Ascending aorta (tissue), 2 donors: Measurements from ENCODE around the gene NXPH4. TPM values are rescaled to one million over a fixed set of nuclear protein-coding genes. Genes with fewer than 3 reads are reported as not detected.
A peak's percentile ranks its signal among the peaks of the same experiment; 100 is the strongest.

Experiments
- DNase-seq, 2 donors: peaks; one replicate each; pipeline ENCODE4 v3.0.0-alpha.2; 2019; ENCODE audit warnings: low spot score in 2 of 2
- H3K27ac ChIP-seq, 2 donors: fragments of 200-600 bp; sonication (generic); one replicate each; pipeline ENCODE4 v1.5.1; 2016 to 2017; ENCODE audit warnings: mild to moderate bottlenecking in 1 of 2
- H3K27me3 ChIP-seq: fragments of 200-600 bp; sonication (generic); one replicate; pipeline ENCODE4 v1.5.1; 2017
- H3K36me3 ChIP-seq, 2 donors: fragments of 200-600 bp; sonication (generic); one replicate each; pipeline ENCODE4 v1.5.1; 2016
- H3K4me1 ChIP-seq, 2 donors: fragments of 200-600 bp; sonication (generic); one replicate each; pipeline ENCODE4 v1.5.1; 2016 to 2017; ENCODE audit warnings: mild to moderate bottlenecking in 1 of 2
- H3K4me3 ChIP-seq, 2 donors: fragments of 200-600 bp; sonication (generic); one replicate each; pipeline ENCODE4 v1.5.1; 2016 to 2017; ENCODE audit warnings: mild to moderate bottlenecking in 1 of 2
- H3K9me3 ChIP-seq, 2 donors: fragments of 200-600 bp; sonication (generic); one replicate each; pipeline ENCODE4 v1.5.1; 2016
- intact Hi-C: fragments of 100-400 bp; cut with DNase I; formaldehyde crosslinking; loops from one replicate; pipeline ENCODE4 v1.15.1; 2023
- total RNA-seq: library from RNA; depleted of rRNA; stranded (reverse); fragments of >200 nt; gene quantifications from one replicate; pipeline ENCODE4 v1.1.0, GENCODE V29; 2016
- TF ChIP-seq, protein P1 (sequence below), 3 experiments: fragments of 200-600 bp in 2 of 3; fragments of 450-650 bp in 1 of 3; sonication (generic) in 2 of 3; IDR thresholded peaks; one replicate each; pipeline ENCODE4 v1.5.1; 2016 to 2019; ENCODE audit warnings: antibody characterized with exemption in 3 of 3, mild to moderate bottlenecking in 1 of 3, moderate library complexity in 1 of 3

NXPH4 gene
- total RNA-seq, 1 donor from 2014 or later: not detected

DNA sequence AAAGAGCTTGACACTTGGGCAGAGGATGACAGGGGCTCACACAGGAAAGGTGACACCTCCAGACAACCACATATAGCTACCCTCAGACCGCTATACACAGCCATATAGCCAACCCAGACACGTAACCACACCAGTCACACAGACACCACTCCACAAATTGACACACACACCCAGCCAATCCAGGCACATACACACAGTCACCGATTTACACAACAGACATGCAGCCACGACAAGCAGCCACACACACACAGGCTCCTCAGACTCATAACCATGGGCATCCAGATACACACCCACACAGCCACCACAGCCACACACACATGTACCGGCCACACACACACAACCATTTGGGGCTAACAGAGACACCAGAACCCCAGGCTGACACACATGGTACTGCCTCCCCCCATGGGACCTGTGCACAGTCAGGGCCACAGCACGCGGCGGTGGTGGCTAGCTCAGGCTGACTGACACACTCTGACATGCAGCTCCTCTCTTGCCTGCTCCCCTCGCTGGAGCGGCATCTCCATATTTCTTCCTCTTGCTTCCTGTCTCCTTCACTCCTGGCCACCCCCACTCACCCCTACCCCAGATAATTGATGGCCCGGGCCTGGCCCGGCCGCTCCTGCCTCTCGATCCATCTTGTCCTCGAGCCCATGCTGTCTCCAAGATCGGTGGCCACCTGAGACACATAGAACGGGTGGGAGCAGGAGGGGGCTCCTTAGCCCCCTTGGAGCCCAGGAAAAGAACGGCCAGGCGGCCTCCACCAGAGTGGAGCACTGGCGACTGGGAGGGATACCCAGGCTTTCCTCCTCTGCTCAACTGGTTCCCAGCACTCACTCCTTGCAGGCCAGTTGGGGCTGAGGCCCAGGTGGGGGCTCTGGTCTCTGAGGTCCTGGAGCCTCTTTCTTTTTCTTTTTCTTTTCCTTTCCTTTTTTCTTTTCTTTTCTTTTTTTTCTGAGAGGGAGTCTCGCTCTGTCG, 6.9 kb downstream of the NXPH4 start:
- intact Hi-C loops: no loop called here
- peaks cover 0 to 3% of the 10 kb centered on the region in 2 donors for H3K4me1 ChIP-seq
- H3K9me3 ChIP-seq: no peaks in the 10 kb centered on the region
- no peaks in the 10 kb centered on the region for H3K36me3 ChIP-seq
- H3K4me3 ChIP-seq: no peak overlapping the region
- H3K27me3 ChIP-seq: peaks cover 9% of the 10 kb centered on the region
- DNase-seq: no peak
- H3K27ac ChIP-seq: no peak overlapping the region
- TF ChIP-seq, protein P1, sequence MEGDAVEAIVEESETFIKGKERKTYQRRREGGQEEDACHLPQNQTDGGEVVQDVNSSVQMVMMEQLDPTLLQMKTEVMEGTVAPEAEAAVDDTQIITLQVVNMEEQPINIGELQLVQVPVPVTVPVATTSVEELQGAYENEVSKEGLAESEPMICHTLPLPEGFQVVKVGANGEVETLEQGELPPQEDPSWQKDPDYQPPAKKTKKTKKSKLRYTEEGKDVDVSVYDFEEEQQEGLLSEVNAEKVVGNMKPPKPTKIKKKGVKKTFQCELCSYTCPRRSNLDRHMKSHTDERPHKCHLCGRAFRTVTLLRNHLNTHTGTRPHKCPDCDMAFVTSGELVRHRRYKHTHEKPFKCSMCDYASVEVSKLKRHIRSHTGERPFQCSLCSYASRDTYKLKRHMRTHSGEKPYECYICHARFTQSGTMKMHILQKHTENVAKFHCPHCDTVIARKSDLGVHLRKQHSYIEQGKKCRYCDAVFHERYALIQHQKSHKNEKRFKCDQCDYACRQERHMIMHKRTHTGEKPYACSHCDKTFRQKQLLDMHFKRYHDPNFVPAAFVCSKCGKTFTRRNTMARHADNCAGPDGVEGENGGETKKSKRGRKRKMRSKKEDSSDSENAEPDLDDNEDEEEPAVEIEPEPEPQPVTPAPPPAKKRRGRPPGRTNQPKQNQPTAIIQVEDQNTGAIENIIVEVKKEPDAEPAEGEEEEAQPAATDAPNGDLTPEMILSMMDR (IDR thresholded peaks at IDR 0.05): no peak

DNA sequence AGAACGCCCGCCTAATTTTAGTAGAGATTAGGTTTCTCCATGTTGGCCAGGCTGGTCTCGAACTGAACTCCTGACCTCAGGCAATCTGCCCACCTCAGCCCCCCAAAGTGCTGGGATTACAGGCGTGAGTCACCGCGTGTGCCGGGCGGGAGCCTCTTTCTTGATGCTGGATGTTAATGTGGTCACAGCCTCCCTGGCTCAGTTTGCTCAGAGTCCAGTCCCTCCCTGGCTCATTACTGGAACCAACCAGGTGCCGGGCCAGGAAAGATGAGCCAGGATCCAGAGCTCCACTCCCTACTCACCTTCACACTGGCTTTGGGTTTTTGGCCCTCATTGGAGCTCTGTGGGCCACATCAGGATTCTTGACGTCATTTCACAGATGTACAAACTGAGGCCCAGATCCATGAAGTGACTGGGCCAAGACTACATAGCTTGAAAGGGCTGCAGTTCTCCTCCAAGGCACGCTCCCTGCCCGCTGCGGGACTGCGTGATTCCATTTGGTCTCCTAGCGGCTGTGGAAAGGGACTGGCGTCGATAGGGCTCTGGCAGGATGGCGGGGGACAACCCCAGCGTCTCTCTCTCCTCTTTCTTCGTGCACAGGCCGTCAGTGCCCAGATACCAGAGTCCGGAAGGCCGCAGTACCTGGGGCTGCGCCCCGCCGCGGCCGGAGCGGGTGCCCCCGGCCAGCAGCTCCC, 7.8 kb downstream of the NXPH4 start:
- no peak overlapping the region for H3K27ac ChIP-seq
- no peaks in the 10 kb centered on the region for H3K9me3 ChIP-seq
- H3K4me3 ChIP-seq: no peak overlapping the region
- H3K4me1 ChIP-seq: peaks cover 0 to 6% of the 10 kb centered on the region in 2 donors
- H3K27me3 ChIP-seq: peaks cover 9% of the 10 kb centered on the region
- intact Hi-C loops: no loop called here
- no peak for DNase-seq
- TF ChIP-seq, protein P1 (IDR thresholded peaks at IDR 0.05): no peak
- no peaks in the 10 kb centered on the region for H3K36me3 ChIP-seq

DNA sequence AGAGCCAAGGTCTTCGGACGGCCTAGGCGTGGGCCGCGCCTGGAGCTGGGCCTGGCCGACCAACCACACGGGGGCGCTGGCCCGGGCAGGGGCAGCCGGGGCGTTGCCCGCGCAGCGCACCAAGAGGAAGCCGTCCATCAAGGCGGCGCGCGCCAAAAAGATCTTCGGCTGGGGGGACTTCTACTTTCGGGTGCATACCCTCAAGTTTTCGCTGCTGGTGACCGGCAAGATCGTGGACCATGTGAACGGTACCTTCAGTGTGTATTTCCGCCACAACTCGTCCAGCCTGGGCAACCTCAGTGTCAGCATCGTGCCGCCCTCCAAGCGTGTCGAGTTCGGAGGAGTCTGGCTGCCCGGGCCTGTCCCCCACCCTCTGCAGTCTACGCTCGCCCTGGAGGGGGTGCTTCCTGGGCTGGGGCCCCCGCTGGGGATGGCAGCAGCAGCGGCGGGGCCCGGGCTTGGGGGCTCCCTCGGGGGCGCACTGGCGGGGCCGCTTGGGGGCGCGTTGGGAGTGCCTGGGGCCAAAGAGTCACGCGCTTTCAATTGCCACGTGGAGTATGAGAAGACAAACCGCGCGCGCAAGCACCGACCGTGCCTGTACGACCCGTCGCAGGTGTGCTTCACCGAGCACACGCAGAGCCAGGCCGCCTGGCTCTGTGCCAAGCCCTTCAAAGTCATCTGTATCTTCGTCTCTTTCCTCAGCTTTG, 8.5 kb downstream of the NXPH4 start:
- no peak for DNase-seq
- H3K4me3 ChIP-seq: no peak overlapping the region
- intact Hi-C loops: no loop called here
- peaks cover 0 to 6% of the 10 kb centered on the region in 2 donors for H3K4me1 ChIP-seq
- no peaks in the 10 kb centered on the region for H3K36me3 ChIP-seq
- peaks cover 9% of the 10 kb centered on the region for H3K27me3 ChIP-seq
- no peaks in the 10 kb centered on the region for H3K9me3 ChIP-seq
- TF ChIP-seq, protein P1 (IDR thresholded peaks at IDR 0.05): peak in 2 of 3 experiments; percentile 41 to 44
- no peak overlapping the region for H3K27ac ChIP-seq

DNA sequence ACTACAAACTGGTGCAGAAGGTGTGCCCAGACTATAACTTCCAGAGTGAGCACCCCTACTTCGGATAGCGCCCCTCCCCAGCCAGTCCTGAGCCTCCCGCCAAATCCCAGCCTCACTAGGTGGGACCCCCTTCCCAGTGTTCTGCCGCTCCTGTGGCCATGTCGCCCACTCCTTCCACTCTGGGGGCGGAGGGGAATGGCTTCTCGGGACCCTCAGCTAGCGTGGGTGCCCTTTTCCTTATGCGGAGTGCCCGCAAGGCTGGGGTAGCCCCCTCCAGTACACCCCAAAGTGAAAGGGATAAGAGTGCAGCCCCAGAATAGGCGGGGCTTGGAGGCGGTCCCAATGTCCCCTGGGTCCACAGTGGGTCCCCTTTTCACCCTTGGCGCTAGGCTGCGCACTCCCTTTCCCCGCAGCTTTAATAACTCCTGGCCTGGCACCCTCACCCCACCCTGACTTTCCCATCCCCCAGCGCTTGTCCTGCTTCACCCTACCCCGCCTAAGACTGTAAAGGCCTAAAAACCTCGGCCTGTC, 9.2 kb downstream of the NXPH4 start:
- Histone ChIP-seq H3K27me3 (peaks cover 9% of the 10 kb centered on the region), H3K36me3 (no peaks in the 10 kb centered on the region), H3K4me3 (no peak overlapping the region), H3K4me1 (peaks cover 0 to 12% of the 10 kb centered on the region in 2 donors), H3K27ac (no peak overlapping the region), H3K9me3 (no peaks in the 10 kb centered on the region)
- intact Hi-C loops: no loop called here
- DNase-seq: no peak
- TF ChIP-seq, protein P1 (IDR thresholded peaks at IDR 0.05): no peak

DNA sequence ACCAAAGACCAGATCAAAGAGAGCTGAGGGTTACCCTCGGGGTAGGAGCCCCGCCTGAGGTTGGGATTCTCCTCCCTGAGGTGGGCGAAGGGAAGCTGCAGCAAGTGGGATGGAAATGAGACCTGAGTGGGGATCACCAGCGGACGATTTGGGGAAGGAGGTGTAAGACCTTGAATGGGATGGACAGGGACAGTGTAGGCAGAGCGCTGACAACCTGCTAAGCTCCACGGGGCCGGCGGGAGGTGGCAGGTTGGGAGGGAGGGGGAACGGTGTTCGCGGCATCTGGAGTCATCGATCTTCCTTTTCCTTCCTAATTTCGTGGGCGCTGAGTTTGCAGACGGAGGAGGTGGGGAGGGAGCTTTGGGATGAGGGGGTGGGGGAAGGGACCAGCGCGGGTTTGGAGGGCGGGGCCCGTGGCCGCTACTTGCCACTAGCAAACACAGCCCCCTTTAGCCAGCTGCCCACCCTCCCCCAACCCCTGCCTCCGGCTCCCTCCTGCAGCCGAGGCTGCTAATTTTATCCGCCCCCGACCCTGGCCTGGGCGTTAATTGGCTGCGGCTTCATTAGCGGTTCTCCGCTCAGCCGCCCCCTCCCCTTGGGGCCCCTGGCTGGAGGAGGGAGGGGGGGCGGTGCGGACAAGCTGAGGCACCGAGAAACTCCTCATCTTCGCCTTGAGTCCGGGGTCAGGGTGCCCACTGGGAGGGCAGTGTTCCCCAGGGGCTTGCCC, 10.2 kb downstream of the NXPH4 start:
- no peaks in the 10 kb centered on the region for H3K9me3 ChIP-seq
- TF ChIP-seq, protein P1 (IDR thresholded peaks at IDR 0.05): no peak
- peak overlapping the region in 1 of 2 donors; percentile 41 for H3K4me3 ChIP-seq
- peaks cover 0 to 16% of the 10 kb centered on the region in 2 donors for H3K4me1 ChIP-seq
- H3K27ac ChIP-seq: no peak overlapping the region
- intact Hi-C loops: no loop called here
- H3K27me3 ChIP-seq: peaks cover 9% of the 10 kb centered on the region
- DNase-seq: no peak
- H3K36me3 ChIP-seq: peaks cover 0 to under 1% of the 10 kb centered on the region in 2 donors
